ENCODE measurements around the gene SLC26A5.

The SLC26A5 gene

GRCh38 chr7:103432712-103433111 lies 13.3 kb downstream of the SLC26A5 start:
- TF ChIP-seq, protein P1, sequence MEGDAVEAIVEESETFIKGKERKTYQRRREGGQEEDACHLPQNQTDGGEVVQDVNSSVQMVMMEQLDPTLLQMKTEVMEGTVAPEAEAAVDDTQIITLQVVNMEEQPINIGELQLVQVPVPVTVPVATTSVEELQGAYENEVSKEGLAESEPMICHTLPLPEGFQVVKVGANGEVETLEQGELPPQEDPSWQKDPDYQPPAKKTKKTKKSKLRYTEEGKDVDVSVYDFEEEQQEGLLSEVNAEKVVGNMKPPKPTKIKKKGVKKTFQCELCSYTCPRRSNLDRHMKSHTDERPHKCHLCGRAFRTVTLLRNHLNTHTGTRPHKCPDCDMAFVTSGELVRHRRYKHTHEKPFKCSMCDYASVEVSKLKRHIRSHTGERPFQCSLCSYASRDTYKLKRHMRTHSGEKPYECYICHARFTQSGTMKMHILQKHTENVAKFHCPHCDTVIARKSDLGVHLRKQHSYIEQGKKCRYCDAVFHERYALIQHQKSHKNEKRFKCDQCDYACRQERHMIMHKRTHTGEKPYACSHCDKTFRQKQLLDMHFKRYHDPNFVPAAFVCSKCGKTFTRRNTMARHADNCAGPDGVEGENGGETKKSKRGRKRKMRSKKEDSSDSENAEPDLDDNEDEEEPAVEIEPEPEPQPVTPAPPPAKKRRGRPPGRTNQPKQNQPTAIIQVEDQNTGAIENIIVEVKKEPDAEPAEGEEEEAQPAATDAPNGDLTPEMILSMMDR (IDR thresholded peaks at IDR 0.05; ENCODE audit: low read depth, low read length, missing control alignments) = no peak
- no peak for DNase-seq (ENCODE audit: extremely low read depth, low read depth)
- H3K4me3 ChIP-seq (replicated peaks; ENCODE audit: low read depth, low read length) = no peak overlapping the region

- DNase-seq (ENCODE audit: extremely low read depth, low read depth) = no peak
- TF ChIP-seq, protein P1 (IDR thresholded peaks at IDR 0.05; ENCODE audit: low read depth, low read length, missing control alignments) = no peak
Measured at GRCh38 chr7:103425177-103425576, 20.8 kb downstream of the SLC26A5 start.

DNA sequence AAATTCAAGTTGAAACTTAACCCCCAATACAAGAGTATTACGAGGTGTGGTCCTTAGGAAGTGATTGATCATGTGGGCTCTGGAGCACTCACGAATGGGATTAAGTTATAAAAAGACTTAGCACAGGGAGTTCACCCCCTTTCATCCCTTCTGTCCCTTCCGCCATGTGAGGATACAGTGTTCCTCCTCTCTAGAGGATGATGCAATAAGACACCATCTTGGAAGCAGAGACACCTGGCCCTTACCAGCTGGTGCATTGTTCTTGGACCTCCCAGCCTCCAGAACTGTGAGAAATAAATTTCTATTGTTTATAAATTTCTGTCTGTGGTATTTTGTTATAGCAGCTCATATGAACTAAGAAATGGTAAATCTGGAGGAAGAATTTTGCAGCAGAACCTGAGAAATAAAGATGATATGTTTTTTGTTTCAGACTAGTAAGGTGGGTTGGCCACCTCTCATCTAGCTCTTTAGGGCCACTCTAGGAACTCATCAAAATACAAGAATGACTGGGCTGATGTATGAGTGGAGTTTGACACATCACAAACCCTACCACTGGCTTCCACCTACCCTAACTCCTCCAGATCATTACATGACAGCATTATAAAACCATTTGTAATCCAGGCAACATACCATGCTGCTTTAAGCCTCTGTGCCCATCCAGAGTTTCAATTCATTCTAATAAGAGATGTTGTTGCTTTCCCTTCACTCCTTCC lies 22.4 kb downstream of the SLC26A5 start:
- TF ChIP-seq, protein P1 (IDR thresholded peaks at IDR 0.05; ENCODE audit: low read depth, low read length, missing control alignments) = no peak
- H3K4me3 ChIP-seq (replicated peaks; ENCODE audit: low read depth, low read length) = no peak overlapping the region
- no peak for DNase-seq (ENCODE audit: extremely low read depth, low read depth)

More at GRCh38 chr7:103425177-103425576, 20.8 kb downstream of the SLC26A5 start:
- no peak overlapping the region for H3K4me3 ChIP-seq (replicated peaks; ENCODE audit: low read depth, low read length)

GRCh38 chr7:103420857-103421384 lies 25.1 kb downstream of the SLC26A5 start:
- DNase-seq (ENCODE audit: extremely low read depth, low read depth) = no peak

DNA sequence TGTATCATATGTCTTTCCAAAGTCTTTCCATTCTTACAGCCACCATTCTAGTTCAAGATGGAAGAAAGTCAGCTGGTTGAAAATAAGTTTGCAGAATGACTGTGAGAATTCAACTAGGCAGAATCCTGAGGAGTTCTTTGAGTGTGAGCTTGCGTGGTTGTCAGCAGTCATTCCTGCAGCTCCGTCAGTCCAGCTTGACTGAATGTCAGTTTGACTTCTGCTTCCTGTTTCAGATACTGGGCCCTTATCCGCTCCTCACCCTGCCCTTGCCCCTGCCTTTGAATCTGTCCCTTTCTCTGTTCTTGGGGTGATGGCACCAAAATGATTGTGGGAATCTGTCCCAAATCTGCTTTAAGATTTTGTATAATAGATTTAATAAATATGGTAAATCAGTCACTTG lies 27.8 kb downstream of the SLC26A5 start:
- no peak overlapping the region for H3K4me3 ChIP-seq (replicated peaks; ENCODE audit: low read depth, low read length)
- DNase-seq (ENCODE audit: extremely low read depth, low read depth) = no peak
- TF ChIP-seq, protein P1 (IDR thresholded peaks at IDR 0.05; ENCODE audit: low read depth, low read length, missing control alignments) = no peak

More at GRCh38 chr7:103420857-103421384, 25.1 kb downstream of the SLC26A5 start:
- TF ChIP-seq, protein P1 (IDR thresholded peaks at IDR 0.05; ENCODE audit: low read depth, low read length, missing control alignments) = no peak
- no peak overlapping the region for H3K4me3 ChIP-seq (replicated peaks; ENCODE audit: low read depth, low read length)

- no peak for DNase-seq (ENCODE audit: extremely low read depth, low read depth)
- TF ChIP-seq, protein P1 (IDR thresholded peaks at IDR 0.05; ENCODE audit: low read depth, low read length, missing control alignments) = no peak
- H3K4me3 ChIP-seq (replicated peaks; ENCODE audit: low read depth, low read length) = no peak overlapping the region
Measured at GRCh38 chr7:103413407-103413806, 32.6 kb downstream of the SLC26A5 start.

All from HFF-Myc (cell line).